HFF-Myc (cell line): ENCODE results near the gene MAPK10.
"Not testable (repeated sequence)": the region's sequence is repeated elsewhere in the genome, so short reads cannot be mapped to it uniquely, and the experiment has no call there.

ENCODE experiments used
- DNase-seq: peaks from one replicate; pipeline ENCODE4 v3.0.0-alpha.2; 2011; ENCODE audit warnings: low read depth; ENCODE audit errors: extremely low read depth
- H3K4me3 ChIP-seq: replicated peaks from 2 replicates; pipeline ENCODE4 v1.5.1; 2011; ENCODE audit warnings: low read depth, mild to moderate bottlenecking, control low read depth, low read length
- TF ChIP-seq, protein P1 (sequence below): IDR thresholded peaks from 2 replicates; pipeline ENCODE4 v1.5.1; 2012; ENCODE audit warnings: mild to moderate bottlenecking, low read depth, low read length, control low read depth; ENCODE audit errors: missing control alignments

The MAPK10 gene

DNA sequence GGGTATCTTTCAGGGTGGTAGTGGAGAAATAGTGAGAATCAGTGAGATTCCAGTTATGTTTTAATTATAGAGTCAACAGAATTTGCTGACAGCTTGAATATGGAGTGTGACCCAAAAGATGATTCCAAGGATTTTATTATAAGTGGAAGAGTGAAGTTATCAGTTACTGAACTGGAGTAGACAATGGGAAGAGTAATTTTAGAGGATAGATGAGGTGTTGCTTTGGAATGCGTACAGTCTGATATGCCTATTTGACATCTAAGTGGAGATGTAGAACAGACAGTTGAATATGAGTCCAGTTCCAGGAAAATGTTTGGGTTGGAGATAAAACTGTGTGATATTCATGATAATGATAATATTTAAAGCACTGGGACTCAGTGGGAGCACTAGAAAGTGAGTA, 174.2 kb downstream of the MAPK10 start:
- TF ChIP-seq, protein P1, sequence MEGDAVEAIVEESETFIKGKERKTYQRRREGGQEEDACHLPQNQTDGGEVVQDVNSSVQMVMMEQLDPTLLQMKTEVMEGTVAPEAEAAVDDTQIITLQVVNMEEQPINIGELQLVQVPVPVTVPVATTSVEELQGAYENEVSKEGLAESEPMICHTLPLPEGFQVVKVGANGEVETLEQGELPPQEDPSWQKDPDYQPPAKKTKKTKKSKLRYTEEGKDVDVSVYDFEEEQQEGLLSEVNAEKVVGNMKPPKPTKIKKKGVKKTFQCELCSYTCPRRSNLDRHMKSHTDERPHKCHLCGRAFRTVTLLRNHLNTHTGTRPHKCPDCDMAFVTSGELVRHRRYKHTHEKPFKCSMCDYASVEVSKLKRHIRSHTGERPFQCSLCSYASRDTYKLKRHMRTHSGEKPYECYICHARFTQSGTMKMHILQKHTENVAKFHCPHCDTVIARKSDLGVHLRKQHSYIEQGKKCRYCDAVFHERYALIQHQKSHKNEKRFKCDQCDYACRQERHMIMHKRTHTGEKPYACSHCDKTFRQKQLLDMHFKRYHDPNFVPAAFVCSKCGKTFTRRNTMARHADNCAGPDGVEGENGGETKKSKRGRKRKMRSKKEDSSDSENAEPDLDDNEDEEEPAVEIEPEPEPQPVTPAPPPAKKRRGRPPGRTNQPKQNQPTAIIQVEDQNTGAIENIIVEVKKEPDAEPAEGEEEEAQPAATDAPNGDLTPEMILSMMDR, result no peak
- no peak for DNase-seq
- H3K4me3 ChIP-seq, result no peak overlapping the region

DNA sequence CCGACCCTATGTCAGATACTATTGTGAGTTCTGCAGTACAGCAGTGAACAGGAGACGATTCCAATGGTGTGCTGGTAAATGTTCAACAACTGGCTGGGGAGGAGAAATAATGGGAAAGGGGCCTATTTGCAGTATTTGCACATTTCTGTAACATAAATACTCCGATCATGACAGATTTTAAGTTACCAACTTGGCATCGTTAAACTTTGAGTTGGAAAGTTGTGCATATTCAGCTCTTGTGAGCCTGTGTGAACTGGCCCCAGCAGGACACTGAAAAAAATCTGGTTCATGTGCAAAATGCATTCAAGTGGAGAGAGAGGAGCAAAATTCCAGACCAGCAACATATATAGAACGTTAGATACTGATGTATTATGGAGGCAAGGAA, 175.0 kb downstream of the MAPK10 start:
- TF ChIP-seq, protein P1, result no peak

DNA sequence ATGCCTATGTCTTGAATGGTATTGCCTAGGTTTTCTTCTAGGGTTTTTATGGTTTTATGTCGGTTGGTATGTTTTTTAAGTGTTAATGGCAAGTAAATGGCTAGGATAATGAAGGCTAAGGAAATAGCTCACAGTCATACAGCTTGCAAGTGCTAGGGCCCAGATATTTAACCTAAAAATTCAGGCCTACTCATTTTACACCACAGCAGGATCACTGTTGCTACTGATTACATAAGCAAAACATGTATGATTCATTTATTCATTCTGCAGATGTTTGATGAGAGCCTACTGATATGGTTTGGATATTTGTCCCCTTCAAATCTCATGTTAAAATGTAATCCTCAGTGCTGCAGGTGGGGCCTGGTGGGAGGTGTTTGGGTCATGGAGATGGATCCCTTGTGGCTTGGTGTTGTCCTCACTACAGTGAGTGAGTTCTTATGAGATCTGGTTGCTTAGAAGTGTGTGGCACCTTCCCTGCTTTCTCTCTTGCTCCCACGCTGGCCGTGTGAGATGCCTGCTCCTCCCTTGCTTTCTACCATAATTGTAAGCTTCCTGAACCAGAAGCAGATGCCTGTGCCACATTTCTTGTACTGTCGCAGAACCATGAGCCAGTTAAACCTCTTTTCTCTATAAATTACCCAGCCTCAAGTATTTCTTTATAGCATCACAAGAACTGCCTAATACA, 175.5 kb downstream of the MAPK10 start:
- TF ChIP-seq, protein P1, result no peak

More for the DNA sequence above, 175.0 kb downstream of the MAPK10 start:
- H3K4me3 ChIP-seq, result no peak overlapping the region
- no peak for DNase-seq

DNA sequence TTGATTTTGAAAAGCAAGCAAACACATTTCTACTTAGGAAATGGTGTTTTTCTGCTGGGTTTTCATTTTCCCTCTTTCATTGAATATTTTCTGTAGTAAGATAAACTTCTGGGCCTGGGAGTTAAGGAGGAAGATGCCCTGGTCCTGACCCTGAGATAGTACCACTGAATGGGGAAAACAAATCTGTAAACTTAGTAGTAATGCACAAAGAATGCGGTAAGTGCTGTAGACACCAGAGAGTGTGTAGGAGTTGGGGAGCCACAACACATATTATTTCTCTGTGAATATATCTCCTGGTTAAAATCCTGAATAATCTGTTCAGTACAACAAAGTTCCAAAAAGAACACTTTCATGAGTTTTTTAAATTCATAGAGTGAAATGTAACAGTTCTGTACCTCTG, 178.3 kb downstream of the MAPK10 start:
- DNase-seq, result no peak
- no peak overlapping the region for H3K4me3 ChIP-seq
- TF ChIP-seq, protein P1, result no peak

More for the DNA sequence above, 175.5 kb downstream of the MAPK10 start:
- no peak for DNase-seq
- H3K4me3 ChIP-seq, result no peak overlapping the region

DNA sequence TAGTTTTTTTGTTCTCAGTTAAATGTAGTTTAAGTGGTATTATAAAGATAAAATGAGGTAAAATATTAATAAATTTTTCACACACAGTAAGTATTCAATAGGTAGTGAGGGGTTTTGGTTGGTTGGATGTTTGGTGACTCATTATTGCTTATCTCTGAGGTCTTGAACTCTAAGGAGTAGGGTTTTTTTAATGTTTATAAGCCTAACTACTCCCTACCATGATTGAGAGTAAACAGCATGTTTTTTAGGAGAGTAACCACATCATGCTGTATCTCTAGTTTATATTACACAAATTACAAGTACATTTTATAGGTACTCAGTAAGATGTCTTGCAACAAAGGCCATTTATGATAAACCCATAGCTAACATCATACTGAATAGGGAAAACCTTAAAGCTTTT, 181.6 kb downstream of the MAPK10 start:
- DNase-seq, result no peak
- TF ChIP-seq, protein P1, result no peak
- H3K4me3 ChIP-seq, result no peak overlapping the region

DNA sequence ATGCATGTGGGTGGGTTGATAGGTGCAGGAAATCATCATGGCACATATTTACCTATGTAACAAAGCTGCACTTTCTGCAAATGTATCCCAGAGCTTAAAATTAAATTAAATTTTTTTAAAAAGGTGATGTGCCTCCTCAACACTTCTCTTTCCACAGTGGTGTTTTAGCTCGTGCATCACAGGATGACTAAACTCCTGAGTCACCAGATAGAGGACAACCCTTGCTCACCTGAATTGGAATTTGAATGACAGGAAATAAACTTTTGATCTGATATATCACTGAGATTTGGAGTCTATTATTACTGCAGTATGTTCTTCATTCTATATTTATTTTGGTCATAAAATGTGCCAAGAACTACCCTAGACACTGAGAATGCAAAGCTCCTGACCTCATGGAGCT, 185.3 kb downstream of the MAPK10 start:
- no peak overlapping the region for H3K4me3 ChIP-seq
- TF ChIP-seq, protein P1, result no peak
- DNase-seq, result no peak

DNA sequence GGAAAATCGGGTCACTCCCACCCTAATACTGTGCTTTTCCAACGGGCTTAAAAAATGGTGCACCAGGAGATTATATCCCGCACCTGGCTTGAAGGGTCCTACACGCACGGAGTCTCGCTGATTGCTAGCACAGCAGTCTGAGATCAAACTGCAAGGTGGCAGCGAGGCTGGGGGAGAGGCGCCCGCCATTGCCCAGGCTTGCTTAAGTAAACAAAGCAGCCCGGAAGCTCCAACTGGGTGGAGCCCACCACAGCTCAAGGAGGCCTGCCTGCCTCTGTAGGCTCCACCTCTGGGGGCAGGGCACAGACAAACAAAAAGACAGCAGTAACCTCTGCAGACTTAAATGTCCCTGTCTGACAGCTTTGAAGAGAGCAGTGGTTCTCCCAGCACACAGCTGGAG, 191.5 kb downstream of the MAPK10 start:
- not testable (repeated sequence) for H3K4me3 ChIP-seq, DNase-seq
